Left renal cortex interstitium (tissue), 4 donors: ENCODE data around the gene EFCAB12. TPM values are rescaled to one million over a fixed set of nuclear protein-coding genes. Genes with fewer than 3 reads are reported as not detected.

ENCODE experiments used
- DNase-seq, 4 donors: peaks; one replicate each; pipeline ENCODE4 v3.0.0-alpha.2; 2013; ENCODE audit warnings: low read depth in 4 of 4, low spot score in 2 of 4, missing footprints in 1 of 4
- polyA plus RNA-seq, 4 donors: library from polyadenylated mRNA; unstranded; fragments of 120-200 nt; gene quantifications; one replicate each; pipeline ENCODE4 v1.2.1, GENCODE V29; 2013; ENCODE audit not compliant: insufficient read length in 4 of 4

EFCAB12 gene
- polyA plus RNA-seq, 4 donors: 3.0 to 6.0 (median 4.2) TPM

DNA sequence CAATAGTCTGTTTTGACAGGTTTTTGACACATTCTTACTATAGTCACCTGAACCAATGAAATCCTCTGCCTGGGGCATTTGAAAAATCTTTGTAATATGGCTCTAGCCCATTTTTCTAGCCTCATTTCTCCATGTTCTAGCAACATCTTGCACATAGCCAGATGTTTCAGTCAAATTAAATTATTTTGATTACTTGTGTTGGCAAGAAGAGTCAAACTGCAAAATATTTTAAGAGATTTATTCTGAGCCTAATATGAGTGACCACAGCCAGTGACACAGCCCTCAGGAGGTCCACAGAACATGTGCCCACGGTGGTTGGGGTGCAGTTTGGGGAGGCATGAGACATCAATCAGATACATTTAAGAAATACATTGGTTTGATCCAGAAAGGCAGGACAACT lies 18.5 kb upstream of the EFCAB12 start:
- no peak for DNase-seq

DNA sequence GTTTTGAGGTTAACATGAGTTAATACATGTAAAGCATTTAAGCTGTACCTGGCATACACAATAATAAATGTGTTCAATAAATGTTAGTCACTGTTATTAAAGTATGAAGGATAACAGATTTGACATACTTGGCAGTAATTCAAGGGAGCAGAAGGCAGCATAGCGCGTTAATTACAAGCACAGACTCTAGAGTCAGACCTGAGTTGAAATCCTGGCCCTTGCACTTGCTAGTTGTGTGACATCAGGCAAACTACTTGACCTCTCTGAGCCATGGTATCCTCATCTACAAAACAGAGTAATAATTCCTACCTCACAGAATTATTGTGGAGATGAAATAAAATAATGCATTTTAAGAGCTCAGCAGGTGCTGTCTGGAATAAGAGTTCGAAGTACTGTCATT lies 17.0 kb upstream of the EFCAB12 start:
- no peak for DNase-seq

DNA sequence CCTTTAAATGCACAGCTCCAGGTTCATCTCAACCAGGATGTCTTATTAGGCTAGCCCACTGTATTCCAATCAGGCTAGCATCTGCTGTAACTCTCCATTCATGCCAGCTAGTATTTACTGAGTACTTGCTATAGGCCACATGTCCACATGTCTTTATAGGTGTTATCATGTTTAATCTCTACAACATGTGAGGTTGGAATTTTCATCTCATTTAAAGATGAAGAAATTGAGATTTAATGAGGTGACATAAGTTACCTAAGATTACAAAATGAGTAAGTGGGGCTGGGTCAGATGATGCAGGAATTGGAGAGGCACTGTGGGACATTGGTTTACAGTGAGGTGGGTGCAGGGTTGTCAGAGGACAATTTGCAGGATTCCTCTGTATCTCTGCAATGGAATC lies 14.5 kb upstream of the EFCAB12 start:
- DNase-seq: no peak

DNA sequence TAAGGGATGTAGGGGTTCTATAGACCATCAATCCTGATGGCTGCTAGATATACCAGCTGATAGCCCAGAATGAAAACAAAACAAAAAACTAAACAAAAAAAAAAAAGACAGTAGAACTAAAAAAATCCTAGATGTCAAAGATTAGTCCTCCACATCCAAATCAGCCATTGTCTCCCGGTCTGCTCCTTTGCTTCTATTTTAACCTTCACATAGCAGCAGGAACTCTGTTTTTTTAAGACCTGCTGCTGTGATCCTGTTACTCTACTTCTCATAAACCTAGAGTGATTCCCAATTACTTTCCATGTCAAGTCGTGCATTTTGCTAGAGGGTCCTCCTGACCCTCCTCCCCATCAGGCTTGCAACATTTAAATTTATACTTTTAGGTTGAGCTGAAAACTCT lies 14.1 kb upstream of the EFCAB12 start:
- no peak for DNase-seq

DNA sequence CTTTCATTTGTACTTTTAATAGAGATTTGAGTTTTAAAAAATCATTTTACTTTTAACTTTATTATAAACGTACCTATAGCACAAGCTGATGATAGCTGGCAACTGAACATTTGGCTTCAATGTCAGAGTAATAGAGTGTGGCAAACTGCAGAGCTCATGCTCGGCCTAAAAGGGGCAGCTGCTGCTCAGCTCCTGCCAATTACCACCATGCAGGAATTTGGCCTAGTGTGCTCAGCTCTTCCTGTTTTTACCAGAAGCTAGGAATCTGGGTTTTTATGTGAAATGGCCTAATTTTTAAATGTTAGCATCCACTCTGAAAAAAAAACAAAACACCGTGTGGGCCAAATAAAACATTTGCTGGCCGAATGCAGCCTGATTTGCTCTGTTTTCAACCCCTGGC lies 13.3 kb upstream of the EFCAB12 start:
- DNase-seq: no peak

DNA sequence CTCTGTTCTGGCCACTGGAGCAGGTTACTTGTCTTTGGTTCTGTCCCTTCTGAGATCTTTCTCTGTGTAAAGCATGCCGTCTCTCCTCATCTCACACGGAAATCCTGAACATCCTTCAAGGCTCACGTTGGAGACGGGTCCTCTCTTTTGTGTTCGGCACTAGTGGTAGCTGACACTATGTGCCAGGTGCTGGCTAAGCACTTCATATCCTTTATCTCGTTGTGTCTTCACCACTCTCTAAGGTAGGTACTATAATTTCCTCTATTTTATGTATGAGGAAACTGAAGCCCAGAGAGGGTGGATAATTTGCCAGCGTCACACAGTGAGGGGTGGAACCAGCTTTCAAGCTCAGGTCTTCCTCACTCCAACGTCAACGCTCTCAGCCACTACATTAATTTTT lies 12.8 kb upstream of the EFCAB12 start:
- no peak for DNase-seq

DNA sequence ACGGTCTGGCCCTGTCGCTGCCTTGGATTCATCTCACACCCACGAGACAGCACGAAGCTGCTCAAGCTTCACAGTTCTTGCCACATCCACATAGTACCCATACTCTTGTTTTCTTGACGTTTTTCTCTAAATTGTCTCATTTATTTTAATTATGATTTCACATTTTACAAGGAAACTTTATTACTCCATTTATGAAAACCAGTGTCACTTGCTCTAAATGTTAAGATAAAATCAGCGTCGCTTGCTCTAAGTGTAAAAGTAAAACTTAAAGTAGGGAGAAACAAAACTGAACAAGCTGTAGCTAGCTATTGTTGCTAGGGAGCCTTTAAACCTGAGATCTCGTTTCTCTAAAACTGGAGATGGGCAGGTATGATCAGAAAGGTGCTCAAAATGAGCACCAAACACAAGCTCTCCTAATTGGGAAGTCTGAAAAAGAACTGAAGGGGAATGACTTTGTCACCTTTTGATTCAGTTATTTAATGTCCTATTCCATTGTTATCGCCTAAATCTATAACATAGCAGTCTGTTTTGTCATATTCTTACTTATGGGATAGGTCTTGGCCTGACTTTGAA lies 12.3 kb upstream of the EFCAB12 start:
- DNase-seq: no peak

DNA sequence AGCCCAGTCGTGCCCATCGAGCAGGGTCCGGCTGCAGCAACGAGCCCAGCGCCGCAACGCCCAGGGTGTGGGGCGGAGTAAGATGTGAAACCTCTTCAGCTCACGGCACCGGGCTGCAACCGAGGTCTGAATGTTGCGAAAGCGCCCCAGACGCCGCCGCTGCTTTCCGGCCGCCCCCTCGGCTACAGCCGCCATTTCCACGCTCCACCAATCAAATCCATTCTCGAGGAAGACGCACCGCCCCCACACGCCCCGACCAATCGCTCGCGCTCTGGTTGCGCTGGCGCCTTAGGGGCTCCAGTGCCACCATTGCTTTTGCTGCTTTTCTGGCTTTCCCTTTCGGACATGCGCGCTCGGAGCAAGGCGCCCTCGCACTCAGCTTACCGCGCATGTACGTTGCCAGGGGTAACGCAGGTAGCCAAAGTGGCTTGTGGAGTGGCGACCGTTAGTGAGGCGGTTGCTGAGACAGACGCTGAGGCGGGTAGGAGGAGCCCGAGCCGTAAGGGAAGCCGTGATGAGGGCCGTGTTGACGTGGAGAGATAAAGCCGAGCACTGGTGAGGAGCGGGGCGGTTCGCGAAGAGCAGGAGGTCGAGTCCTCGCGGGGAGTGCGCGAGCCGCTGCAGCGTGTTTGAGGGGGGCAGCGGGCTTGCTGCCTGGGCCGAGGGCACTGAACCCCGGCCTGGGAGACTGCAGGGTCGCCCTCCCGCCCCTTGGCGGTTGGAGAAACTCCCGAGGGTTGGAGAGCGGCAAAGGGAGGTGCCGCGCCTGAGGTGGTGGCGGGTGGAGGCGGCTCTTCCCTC lies 11.6 kb upstream of the EFCAB12 start, which contains the start of the genes IFT122 and MBD4:
TSS of gene IFT122 (plus strand) at position 408 of the 801 bp plus-strand sequence. CDS start at position 515, 107 bp downstream.
TSS of gene MBD4 (minus strand) at position 132 of the 801 bp plus-strand sequence. CDS start at position 17, 115 bp downstream.
- peak; percentile 84 to 97 (median 89) for DNase-seq

DNA sequence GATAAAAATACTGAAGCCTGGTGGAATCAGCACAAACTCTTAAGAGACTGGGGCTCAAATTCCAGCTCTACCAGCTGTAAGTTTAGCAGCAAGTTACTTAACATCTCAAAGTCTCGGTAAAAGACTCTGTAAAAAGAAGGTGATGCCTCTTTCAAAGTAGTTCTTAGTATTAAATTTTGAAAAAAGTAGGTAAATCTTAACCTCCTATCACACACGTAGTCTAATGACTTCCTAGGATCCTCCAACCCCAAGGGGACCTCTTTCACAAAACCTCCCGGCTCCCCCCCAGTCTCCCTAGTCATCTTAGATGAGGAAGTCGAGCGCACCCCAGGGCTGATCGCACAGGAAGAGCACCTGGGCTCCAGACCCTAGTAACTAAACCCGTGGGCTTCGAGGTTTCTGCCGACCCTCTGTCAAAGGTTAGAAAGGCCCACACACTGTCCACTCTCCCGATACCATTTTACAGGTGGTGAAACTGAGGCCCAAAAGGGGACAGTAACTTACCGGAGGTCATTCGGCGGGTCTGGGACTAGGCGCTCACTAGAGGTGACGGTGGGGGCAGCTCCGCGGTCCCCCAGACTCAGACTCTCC lies 10.9 kb upstream of the EFCAB12 start:
- DNase-seq: no peak

DNA sequence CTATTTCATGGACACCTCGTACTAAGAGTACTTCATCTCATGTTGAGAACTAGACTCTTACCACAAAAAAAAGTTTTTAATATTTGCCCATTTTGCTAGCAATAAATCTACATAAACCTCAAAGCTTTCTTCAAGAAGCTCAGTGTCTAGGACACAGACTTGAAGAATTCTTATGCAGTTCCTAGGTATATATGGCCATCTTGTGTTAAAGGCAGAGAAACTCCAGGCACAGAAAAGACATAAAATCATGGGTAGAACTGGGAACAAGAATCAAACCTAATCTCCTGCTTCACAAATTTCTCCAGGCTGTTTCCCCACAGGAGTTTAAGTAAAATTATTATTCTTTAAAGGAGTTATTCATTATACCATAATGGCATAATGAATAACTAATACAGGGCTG lies 6.9 kb upstream of the EFCAB12 start:
- DNase-seq: no peak

DNA sequence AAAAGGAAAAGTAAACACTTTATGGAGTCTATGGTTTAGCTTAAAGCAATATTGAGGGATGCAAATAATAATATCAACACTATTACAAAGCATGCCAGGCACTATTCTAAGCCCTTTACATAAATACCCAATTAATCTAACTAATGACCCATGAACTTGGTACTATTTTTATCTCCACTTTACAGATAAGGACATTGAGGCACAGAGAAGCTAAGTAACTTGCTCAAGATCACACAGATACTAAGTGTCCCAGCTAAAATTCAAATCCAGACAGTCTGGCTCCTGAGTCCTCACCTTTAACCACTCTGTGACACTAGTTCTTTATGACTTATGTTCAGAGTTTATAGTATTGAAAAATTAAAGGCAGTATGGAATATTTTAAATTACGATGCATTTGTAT lies 5.7 kb upstream of the EFCAB12 start:
- DNase-seq: no peak

DNA sequence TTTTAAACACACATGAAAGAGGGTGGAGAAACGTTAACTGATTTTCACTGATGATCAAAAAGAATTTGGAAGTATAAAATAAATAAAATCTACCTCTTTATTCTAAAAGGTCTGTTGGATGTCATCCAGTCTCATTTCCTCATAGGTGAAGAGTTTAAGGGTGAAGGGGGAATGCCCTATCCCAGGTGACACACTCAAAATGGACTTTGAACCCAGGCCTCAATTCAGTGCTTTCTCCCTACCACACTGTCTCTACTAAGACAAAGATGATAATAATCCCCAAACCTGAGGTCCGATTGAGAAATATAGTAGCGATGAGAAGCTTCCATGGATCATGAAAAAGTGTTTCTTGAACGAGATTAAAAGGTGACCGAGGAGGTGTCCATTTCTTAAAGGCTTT lies 5.1 kb upstream of the EFCAB12 start:
- DNase-seq: no peak

DNA sequence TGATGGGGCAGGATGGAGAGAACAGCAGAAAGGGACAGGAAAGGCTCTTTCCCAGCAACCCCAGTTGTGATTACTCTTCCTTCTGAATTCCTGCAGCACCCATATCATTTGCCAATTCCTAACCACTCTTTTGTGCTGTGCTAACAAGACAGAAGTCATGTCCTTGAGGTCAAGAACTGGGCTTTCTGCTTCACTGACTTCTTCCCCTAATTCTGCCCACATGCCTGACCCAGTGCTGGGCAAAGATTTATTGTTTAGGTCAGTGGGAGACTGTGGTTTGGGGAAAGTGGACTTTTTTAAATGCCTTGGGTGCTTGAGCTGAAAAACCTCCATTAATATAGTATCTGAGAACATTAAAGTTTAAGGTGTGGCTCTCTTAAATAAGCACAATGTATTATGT lies 4.2 kb upstream of the EFCAB12 start:
- no peak for DNase-seq

DNA sequence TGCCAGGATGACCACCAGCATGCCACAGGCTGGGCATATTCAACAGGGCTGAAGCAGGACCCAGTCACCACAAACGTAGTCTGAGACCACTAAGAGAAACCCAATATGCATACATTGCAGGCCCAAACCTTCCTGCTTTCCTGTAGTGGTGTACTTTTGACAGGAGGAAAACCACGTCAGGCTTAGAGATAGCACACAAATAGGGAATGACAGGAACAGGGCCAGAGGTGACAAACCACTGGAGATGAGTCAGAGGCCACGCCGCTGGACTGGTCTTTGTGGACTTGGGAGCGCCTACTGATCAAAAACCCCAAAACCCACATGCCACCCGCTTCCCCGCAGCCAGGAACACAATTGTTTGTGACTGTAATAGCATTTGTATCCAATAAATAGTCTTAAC lies 3.6 kb upstream of the EFCAB12 start:
- no peak for DNase-seq

DNA sequence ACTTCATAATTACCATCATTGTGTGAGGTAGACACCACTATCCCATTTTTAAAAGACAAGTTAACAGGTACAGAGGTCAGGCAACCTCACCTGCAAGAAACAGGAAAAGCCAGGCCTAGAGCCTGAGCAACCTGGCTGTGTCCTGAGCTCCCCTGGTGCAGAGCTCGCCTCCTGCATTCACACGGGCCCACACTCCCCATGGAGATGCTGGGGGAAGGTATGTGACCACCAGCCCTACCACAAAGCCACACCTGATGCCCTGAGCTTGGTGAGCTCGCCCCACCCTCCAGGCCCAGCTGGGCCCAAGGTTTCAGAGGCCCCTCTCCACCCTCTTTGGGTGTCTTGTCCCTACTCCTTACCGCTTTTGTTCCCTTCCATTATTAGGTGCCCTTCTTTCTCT lies 1.2 kb upstream of the EFCAB12 start:
- DNase-seq: no peak

DNA sequence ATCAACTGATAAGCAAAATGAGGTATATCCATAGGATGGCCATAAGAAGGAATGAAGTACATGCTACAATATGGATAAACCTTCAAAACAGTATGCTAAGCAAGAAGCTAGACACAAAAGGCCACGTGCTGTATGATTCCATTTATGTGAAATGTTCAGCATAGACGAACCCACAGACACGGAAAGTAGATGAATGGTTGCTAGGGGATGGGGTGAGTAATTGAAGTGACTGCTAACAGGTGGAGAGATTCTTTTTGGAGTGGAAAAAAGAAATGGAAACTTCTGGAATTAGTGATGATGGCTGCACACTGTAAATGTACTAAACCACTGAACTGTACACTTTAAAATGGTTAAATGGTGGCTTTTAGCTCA lies 630 bp upstream of the EFCAB12 start:
- no peak for DNase-seq

DNA sequence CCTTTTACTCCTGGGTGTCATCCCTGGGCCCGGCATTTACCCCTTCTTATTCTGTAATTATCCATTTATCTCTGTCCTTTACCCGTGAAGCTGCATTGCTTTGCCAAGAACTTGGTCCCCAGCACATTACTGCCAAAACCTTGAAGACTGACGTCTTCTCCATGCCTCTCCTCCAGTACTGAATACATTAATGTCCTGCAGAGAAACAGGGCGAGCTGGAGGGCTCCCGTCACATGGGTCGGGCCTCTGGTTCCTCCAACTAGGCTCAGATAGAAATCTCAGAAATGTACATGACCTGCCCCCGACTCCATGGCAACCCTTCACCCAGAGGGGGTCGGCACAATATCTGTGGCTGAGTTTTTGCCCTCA lies 445 bp downstream of the EFCAB12 start:
- DNase-seq: no peak

DNA sequence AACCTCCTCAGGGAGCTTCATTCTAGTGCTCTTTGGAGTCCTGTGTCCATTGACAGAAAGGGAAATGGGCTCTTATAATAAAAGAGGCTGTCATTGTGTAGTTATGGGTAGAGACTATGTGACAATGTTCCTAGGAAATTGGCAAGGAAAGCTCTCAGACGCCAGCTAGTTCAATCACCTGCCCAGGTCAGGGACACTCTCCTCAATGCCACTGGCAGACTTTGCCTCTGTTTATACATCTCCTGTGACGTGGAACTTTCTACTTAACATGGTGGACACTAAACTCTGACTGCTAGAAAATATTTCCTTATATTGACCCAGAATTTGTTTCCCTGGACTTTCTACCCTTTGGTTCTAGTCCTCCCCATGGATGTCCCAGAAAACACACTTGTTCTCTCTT lies 2.8 kb downstream of the EFCAB12 start:
- no peak for DNase-seq

DNA sequence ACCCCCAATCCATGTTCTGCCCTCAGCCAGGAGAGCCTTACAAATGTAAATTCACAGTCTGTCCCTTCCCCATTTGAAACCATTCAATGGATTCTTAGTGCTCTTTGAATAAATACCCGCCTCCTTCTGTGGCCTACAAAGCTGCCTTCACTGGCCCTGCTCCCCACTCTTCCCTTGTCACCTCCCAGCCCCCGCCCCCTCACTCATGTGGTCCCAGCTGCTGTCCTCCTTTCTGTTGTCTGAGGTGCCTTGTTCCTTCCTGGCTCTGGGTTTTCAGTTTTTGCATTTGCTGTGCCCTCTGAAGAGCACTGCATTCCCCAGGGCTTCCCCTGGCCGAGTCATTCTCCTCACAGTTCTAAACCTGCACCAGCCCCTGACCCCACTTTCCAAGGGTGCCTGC lies 3.2 kb downstream of the EFCAB12 start:
- no peak for DNase-seq

DNA sequence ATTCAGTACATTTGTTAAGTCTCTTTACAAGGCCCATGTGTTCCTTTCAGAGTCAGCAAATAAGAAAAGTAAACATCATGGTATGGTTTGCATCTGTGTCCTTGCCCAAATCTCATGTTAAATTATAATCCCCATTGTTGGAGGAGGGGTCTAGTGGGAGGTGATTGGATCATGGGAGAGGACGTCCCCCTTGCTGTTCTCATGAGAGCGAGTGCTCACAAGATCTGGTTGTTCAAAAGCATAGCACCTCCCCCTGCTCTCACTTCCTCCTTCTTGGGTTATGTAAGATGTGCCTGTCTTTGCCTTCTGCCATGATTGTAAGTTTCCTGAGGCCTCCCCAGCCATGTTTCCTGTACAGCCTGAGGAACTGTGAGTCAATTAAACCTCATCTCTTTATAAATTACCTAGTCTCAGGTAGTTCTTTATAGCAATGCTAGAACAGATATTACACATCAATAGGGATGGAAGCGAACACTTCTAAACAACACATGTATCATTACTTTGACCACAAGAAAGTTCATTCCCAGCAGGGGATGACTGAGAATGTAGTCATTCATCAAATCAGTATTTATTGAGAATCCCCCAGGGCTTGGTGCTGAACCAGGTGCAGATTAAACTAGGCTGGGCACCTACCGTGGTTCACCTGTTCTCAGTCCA lies 4.1 kb downstream of the EFCAB12 start:
- no peak for DNase-seq

DNA sequence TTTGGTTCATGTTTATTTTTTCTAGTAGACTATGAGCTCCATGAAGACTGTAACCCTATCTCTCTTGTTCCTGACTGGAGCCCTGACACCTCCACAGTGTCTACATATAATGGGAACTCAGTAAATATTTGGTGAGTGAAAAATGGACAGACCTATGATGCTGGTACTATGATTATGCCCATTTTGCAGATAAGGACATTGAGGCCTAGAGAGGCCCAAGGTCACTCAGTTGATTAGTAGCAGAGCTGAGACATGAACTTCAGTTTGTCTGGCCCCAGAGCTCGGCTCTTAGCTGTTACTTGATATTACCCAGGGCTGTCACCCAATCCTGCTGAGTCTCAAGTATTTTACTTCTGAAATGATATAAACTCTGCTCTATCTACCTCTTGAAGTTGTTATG lies 5.5 kb downstream of the EFCAB12 start:
- DNase-seq: no peak
